ENCODE measurements around the gene AUTS2. TPM values are rescaled to one million over a fixed set of nuclear protein-coding genes. Genes with fewer than 3 reads are reported as not detected.

The AUTS2 gene
- total RNA-seq, 1 donor from 2014 or later = 53.0 TPM

DNA sequence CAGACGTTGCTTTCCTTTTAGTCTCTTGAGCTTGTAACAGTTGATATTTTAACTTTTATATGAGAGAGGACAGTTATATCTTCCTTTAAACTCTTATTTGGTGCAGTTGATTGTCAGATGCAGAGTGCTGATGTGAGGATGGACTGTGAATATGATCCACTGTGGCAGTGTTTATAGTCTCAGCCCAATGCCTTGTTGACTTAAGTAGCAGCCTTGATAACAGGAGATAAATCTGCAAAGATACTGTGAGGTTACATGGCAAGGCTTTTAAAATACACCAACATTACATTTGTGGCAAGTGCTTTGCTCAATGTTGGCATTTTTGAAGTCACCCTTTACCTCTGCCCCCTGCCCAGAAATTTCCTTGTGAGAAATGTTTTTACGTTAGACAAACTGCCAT is 206.7 kb downstream of the AUTS2 start:
- no peak overlapping the region for H3K27ac ChIP-seq
- TF ChIP-seq, protein P1, sequence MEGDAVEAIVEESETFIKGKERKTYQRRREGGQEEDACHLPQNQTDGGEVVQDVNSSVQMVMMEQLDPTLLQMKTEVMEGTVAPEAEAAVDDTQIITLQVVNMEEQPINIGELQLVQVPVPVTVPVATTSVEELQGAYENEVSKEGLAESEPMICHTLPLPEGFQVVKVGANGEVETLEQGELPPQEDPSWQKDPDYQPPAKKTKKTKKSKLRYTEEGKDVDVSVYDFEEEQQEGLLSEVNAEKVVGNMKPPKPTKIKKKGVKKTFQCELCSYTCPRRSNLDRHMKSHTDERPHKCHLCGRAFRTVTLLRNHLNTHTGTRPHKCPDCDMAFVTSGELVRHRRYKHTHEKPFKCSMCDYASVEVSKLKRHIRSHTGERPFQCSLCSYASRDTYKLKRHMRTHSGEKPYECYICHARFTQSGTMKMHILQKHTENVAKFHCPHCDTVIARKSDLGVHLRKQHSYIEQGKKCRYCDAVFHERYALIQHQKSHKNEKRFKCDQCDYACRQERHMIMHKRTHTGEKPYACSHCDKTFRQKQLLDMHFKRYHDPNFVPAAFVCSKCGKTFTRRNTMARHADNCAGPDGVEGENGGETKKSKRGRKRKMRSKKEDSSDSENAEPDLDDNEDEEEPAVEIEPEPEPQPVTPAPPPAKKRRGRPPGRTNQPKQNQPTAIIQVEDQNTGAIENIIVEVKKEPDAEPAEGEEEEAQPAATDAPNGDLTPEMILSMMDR (IDR thresholded peaks at IDR 0.05) = no peak
- TF ChIP-seq POLR2AphosphoS5 (IDR thresholded peaks at IDR 0.05; ENCODE audit: insufficient read depth in 1 of 2, low read depth in 1 of 2) (no peak), POLR2A (IDR thresholded peaks at IDR 0.05) (no peak)
- no peaks in the 10 kb centered on the region for H3K27me3 ChIP-seq
- H3K9me3 ChIP-seq = no peaks in the 10 kb centered on the region
- no peak overlapping the region for H3K4me3 ChIP-seq
- DNase-seq (ENCODE audit: extremely low spot score in 2 of 2) = no peak
- peaks cover 8% of the 10 kb centered on the region for H3K4me1 ChIP-seq
- intact Hi-C loops (cut with DNase I) = no loop called here
- no peaks in the 10 kb centered on the region for H3K36me3 ChIP-seq

DNA sequence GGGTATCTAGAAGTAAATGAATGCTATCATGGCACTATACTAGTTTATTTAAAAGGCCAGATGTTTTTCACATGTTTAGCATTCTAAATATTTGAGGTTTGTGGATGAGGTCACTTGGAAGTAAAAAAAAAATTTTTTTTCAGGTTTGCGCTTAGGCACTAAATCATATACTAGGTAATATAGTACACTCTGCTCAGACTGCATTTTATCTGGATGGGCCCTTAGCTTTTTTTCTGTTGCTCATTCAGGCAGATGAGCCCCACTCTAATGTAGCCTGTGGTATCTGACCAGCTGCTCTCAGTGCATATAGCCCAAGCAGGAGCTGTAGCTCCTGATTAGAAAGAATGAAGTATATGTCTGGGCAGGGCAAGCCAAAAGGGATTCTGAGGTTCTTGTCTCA is 210.1 kb downstream of the AUTS2 start:
- Histone ChIP-seq H3K36me3 (no peaks in the 10 kb centered on the region), H3K27ac (no peak overlapping the region), H3K4me3 (no peak overlapping the region), H3K9me3 (no peaks in the 10 kb centered on the region), H3K4me1 (peaks cover 2% of the 10 kb centered on the region), H3K27me3 (no peaks in the 10 kb centered on the region)
- no peak for DNase-seq (ENCODE audit: extremely low spot score in 2 of 2)
- intact Hi-C loops (cut with DNase I) = no loop called here
- TF ChIP-seq POLR2AphosphoS5 (IDR thresholded peaks at IDR 0.05; ENCODE audit: insufficient read depth in 1 of 2, low read depth in 1 of 2) = no peak
- TF ChIP-seq, protein P1 (IDR thresholded peaks at IDR 0.05) = no peak
- no peak for TF ChIP-seq POLR2A (IDR thresholded peaks at IDR 0.05)

DNA sequence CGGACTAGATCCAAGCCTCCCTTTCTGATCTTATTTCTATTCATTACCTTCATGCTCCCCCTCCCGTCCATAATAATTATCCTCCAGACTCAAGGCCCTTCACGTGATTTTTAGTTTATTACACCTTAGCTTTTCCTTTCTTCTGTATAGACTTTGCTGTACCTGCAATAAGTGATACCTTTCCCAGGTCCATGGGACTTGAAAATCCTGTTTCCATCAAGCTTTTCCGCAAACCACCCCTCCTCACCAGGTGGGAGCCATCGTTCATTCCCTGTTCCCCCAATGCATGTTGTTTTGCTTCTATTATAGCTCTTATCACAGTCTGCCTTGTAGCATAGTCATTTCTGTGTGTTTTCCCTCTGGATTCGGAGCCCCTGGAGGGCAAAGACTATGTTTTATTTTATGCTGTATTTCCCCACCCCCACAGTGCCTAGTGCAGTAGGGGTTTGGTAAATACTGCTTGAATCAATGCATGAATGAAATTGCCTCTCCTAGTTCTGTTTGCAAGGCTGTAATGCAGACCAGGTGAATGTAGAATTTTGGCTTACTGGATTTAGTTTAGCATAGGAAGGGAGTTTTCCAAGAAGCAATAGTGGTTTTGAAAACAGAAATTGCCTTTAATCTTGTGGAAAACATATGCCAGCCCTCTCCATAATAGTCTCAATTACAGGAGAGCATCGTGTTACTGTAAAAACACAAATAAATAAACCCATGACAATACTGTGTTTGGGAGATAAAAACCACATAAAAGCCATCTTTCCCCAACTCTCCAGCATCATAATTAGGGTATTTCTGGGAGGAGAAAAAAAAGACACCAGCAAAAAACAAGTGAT is 213.4 kb downstream of the AUTS2 start:
- Histone ChIP-seq H3K36me3 (no peaks in the 10 kb centered on the region), H3K27me3 (no peaks in the 10 kb centered on the region), H3K9me3 (no peaks in the 10 kb centered on the region), H3K27ac (no peak overlapping the region), H3K4me1 (peaks cover 23% of the 10 kb centered on the region), H3K4me3 (no peak overlapping the region)
- intact Hi-C loops (cut with DNase I) = no loop called here
- DNase-seq (ENCODE audit: extremely low spot score in 2 of 2) = no peak
- TF ChIP-seq POLR2AphosphoS5 (IDR thresholded peaks at IDR 0.05; ENCODE audit: insufficient read depth in 1 of 2, low read depth in 1 of 2) (no peak), POLR2A (IDR thresholded peaks at IDR 0.05) (no peak)
- TF ChIP-seq, protein P1 (IDR thresholded peaks at IDR 0.05) = no peak

DNA sequence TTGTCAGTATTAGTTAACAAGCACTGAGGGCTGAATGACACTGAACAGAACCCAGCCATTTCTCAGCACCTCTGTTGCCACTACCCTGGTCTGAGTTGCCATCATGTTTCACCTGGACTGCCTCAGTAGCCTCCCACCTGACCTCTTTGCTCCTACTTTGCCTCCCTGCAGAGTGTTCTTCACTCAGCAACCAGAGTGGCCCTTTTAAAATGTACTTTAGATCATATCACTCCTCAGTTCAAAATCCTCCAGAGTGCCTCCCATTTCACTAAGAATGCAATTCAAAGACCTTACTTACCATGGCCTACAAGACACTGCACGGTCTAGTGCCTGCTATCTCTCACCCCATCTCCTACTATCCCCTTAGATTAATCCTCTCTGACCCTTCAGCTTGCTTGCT is 214.5 kb downstream of the AUTS2 start:
- Histone ChIP-seq H3K4me1 (peaks cover 34% of the 10 kb centered on the region), H3K36me3 (no peaks in the 10 kb centered on the region), H3K4me3 (no peak overlapping the region), H3K9me3 (no peaks in the 10 kb centered on the region), H3K27ac (no peak overlapping the region), H3K27me3 (no peaks in the 10 kb centered on the region)
- no peak for DNase-seq (ENCODE audit: extremely low spot score in 2 of 2)
- TF ChIP-seq, protein P1 (IDR thresholded peaks at IDR 0.05) = no peak
- TF ChIP-seq POLR2AphosphoS5 (IDR thresholded peaks at IDR 0.05; ENCODE audit: insufficient read depth in 1 of 2, low read depth in 1 of 2) (no peak), POLR2A (IDR thresholded peaks at IDR 0.05) (no peak)
- intact Hi-C loops (cut with DNase I) = no loop called here

- no peaks in the 10 kb centered on the region for H3K27me3 ChIP-seq
- DNase-seq (ENCODE audit: extremely low spot score in 2 of 2) = no peak
- no peak overlapping the region for H3K4me3 ChIP-seq
- intact Hi-C loops (cut with DNase I) = no loop called here
- H3K4me1 ChIP-seq = peaks cover 42% of the 10 kb centered on the region
- H3K36me3 ChIP-seq = no peaks in the 10 kb centered on the region
- H3K9me3 ChIP-seq = no peaks in the 10 kb centered on the region
- TF ChIP-seq, protein P1 (IDR thresholded peaks at IDR 0.05) = no peak
- no peak for TF ChIP-seq POLR2A (IDR thresholded peaks at IDR 0.05)
- TF ChIP-seq POLR2AphosphoS5 (IDR thresholded peaks at IDR 0.05; ENCODE audit: insufficient read depth in 1 of 2, low read depth in 1 of 2) = no peak
- no peak overlapping the region for H3K27ac ChIP-seq
Measured at GRCh38 chr7:69813637-69814240, 215.5 kb downstream of the AUTS2 start.

All from vagina (tissue), 2 donors.